Ishikawa (cell line): Measurements from ENCODE around the gene TUBGCP6.

Experiments used
- CEBPB ChIP-seq: IDR thresholded peaks from 2 replicates; pipeline ENCODE4 v1.6.1; 2012
- CREB1 ChIP-seq: IDR thresholded peaks from 2 replicates; pipeline ENCODE4 v1.6.1; 2012; ENCODE audit warnings: low read depth
- EGR1 ChIP-seq: IDR thresholded peaks from 2 replicates; pipeline ENCODE4 v1.6.1; 2012
- EP300 ChIP-seq: IDR thresholded peaks from 2 replicates; pipeline ENCODE4 v1.6.1; 2012; ENCODE audit warnings: borderline replicate concordance
- FOXM1 ChIP-seq: IDR thresholded peaks from 2 replicates; pipeline ENCODE4 v1.6.1; 2012; ENCODE audit warnings: low read depth, borderline replicate concordance
- MAX ChIP-seq: IDR thresholded peaks from 2 replicates; pipeline ENCODE4 v1.6.1; 2012
- NFIC ChIP-seq: IDR thresholded peaks from 2 replicates; pipeline ENCODE4 v1.6.1; 2012
- RAD21 ChIP-seq: IDR thresholded peaks from 2 replicates; pipeline ENCODE4 v1.6.1; 2012; ENCODE audit warnings: low read depth
- REST ChIP-seq: IDR thresholded peaks from 2 replicates; pipeline ENCODE4 v1.6.1; 2012; ENCODE audit warnings: low read depth, mild to moderate bottlenecking
- TAF1 ChIP-seq: IDR thresholded peaks from 2 replicates; pipeline ENCODE4 v1.6.1; 2012; ENCODE audit warnings: low read depth, mild to moderate bottlenecking
- TCF12 ChIP-seq: IDR thresholded peaks from 2 replicates; pipeline ENCODE4 v1.6.1; 2012; ENCODE audit warnings: low read depth
- TEAD4 ChIP-seq: IDR thresholded peaks from 2 replicates; pipeline ENCODE4 v1.6.1; 2012
- USF1 ChIP-seq: IDR thresholded peaks from 2 replicates; pipeline ENCODE4 v1.6.1; 2012
- YY1 ChIP-seq: IDR thresholded peaks from 2 replicates; pipeline ENCODE4 v1.6.1; 2012; ENCODE audit warnings: low read depth
- ZBTB7A ChIP-seq: IDR thresholded peaks from 2 replicates; pipeline ENCODE4 v1.6.1; 2012; ENCODE audit warnings: low read depth

The TUBGCP6 gene

GRCh38 chr22:50258361-50259292, 13.8 kb upstream of the TUBGCP6 start:
- TF ChIP-seq YY1 (no peak), EGR1 (no peak), FOXM1 (no peak), RAD21 (no peak), USF1 (no peak), CREB1 (no peak), CEBPB (no peak), MAX (no peak), ZBTB7A (no peak), REST (no peak), TEAD4 (no peak), NFIC (no peak), TCF12 (no peak), EP300 (no peak)

- TF ChIP-seq USF1 (no peak), TAF1 (no peak), TCF12 (no peak), EGR1 (no peak), CREB1 (no peak), FOXM1 (no peak)
These were observed 12.9 kb upstream of the TUBGCP6 start for GRCh38 chr22:50257451-50258360.

GRCh38 chr22:50257041-50257440, 12.2 kb upstream of the TUBGCP6 start:
- TF ChIP-seq REST = no peak
- no peak for TF ChIP-seq CREB1
- no peak for TF ChIP-seq EGR1
- no peak for TF ChIP-seq TAF1
- no peak for TF ChIP-seq RAD21

- TF ChIP-seq MAX (no peak), EP300 (no peak), NFIC (no peak), TCF12 (no peak), EGR1 (no peak), CREB1 (no peak), ZBTB7A (no peak), TAF1 (no peak), YY1 (no peak), FOXM1 (no peak), CEBPB (no peak), RAD21 (no peak), REST (no peak), TEAD4 (no peak), USF1 (no peak)
These were observed 11.5 kb upstream of the TUBGCP6 start for GRCh38 chr22:50256258-50256862.
